ENCODE data around the gene COL25A1.

COL25A1 gene

DNA sequence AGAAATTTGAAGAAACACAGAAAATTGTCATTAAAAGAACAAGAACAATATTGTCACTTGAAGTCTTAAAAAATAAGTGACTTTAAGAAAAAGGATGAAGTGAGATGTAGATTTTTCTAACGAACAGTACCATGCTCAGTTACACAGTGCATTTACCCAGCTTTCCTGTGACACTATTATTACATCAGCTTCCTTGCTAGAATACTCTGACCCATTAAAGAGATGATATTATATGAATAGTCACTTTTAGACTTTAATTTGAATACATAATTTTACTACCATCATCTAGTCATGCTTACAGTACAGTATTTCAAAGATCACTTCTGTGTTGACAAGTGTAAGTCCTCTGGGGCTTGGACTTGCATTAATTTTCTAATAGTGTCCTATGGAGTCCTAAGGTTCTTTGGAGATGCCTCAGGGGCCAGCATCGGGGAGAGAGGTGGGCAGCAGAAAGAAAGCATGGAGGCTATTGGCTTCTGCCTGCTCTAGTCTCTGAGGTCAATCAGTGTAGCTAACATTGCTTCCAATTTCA is 10.7 kb downstream of the COL25A1 start:
- DNase-seq: no peak

DNA sequence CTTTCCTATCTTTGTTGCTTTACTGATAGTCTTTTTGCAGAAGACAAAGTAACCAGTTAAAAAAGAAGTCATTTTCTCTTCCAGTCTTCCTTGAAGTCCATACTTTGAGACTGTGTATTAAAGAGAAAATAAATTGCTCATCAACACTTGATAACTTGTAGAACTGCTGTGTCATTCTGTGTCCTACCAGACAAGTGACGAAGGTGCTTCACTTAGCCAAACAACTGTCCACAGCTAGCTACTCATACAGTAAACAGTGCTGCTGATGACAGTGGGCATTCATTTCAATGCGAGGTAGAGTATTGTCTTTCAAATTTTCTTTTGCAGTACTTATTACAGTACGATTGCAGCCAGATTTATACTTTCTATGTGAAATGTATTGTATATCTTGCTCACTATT is 11.5 kb downstream of the COL25A1 start:
- DNase-seq: no peak

GRCh38 chr4:109278594-109279031 is 23.8 kb downstream of the COL25A1 start:
- no peak for DNase-seq

DNA sequence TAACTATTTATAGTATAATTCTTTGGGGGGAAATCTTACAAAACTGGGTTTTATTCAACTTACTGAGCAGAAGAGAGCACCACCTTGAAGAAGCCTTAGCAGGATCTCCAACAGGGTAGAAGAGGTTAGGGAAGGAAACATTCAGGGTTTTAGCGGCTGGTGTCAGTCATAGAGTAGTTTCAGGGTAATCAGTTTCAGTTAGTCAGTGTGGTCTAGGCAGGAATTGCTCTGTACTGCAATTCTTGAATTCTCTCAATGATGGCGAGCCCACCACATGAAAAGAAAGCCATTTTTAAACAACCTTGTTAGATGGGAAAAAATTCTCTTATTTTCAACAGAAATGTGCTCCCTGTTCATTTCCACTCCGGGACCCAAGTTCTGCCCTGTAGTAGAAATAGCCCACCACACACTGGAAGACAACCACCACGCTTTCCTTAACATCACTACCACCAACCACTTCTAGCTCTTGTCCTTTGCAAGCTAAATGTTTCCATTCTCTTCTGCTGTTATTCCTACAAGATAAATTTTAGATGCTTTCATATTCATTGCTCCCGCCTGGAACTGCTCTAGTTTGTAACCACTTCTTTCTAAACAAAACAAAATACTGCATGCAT is 25.9 kb downstream of the COL25A1 start:
- DNase-seq: no peak

- DNase-seq: no peak
Measured at GRCh38 chr4:109275066-109275745, 27.3 kb downstream of the COL25A1 start.

DNA sequence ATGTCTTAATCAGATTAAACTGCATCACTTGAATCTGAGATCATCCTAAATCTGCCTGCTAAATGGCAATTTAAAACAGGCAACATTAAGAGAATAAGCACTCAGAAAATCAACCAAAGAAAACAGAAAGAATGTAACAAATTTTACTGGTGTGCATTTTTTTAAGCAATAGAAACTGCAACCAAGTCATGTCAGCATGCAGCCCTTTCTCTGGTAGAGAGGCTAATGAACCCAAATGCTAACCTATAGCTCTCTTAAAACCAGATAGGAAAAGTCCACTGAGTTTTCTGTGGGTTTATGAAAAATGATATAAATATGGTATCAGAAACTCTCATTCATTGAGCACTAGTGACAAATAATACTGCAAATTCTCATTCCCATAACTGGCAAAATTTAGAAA is 35.6 kb downstream of the COL25A1 start:
- DNase-seq: no peak

DNA sequence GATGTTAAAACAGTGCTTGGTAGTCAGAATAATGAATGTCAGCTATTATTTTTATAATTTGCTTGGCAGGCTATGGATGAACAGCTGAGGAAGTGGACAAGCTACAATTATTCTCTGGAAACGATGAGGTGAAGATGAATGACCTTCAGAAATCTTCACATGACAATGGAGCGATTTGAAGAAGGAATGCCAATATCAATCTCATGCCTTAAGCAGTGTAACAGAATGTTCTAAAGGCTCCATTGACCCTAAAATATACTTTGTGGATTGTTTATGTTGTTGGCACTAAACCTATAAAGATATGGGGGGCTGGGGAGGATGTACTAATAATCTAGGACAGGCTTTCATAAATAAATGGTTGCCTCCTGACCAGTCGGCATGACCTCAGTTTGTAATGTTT is 36.2 kb downstream of the COL25A1 start:
- DNase-seq: no peak

GRCh38 chr4:109263721-109264120 is 38.7 kb downstream of the COL25A1 start:
- DNase-seq: no peak

DNA sequence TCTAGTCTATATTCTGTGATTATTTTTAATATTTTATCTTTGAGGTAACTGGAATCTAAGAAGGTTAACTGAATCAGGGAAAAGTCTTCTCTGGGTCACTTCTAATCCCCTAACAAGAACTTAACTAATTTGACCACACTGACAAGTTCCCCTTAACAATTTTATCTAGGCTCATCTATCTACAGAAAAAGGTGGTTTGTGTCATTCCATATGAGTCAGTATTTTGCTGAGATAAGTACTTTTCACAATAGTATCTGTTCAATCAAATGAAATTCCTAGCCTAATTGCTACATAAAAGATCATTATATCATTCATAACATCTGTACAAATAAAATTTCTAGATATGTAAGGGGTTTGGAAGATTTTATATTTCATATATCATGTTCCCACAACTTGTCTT is 45.6 kb downstream of the COL25A1 start:
- DNase-seq: no peak

GRCh38 chr4:109254845-109255244 is 47.6 kb downstream of the COL25A1 start:
- DNase-seq: no peak

DNA sequence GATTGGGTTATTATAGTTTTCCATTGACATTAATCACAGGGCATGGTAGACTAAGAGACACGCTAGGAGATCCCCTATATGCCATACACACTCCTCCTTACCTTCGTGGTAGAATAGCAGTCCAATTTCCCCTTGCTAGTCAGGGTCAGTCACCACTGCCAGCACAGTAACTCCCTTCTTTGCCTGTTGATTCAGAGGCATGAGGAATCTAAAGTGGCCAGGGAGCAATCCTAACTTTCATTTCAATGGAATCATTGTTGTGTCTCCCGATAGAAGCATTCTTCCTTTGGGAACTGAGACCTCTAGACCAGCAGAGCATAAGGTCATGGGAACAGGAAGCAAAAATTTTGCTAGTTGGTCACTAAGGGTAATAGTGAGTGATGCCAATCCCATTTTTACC is 51.1 kb downstream of the COL25A1 start:
- no peak for DNase-seq

DNA sequence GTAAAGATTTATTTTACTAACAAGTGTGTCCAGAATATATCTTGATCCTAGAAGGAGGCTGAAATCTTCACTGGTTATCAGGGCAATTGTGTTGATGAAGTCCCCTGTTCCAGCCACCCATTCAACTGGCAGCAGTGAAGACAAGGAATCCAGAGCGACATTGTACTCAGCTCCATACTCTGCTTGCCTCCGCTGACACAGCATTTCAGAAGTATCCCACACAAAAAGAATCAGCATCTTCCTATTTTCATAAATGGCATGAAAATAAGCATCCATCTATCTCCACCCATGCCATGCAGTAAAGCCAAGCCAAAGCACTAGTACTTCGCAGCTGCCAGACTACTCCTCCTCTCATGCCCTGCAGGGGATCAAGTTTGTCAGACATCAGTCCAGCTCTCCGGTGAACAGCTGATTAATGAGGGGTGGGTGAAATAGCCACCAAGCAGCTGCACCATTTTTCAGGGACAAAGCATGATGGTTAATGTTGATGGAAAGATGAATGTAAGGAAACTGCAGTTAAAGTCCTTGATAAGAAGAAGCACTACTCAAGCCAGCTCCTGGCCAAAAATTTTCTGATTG is 54.0 kb downstream of the COL25A1 start:
- no peak for DNase-seq

- no peak for DNase-seq
Measured at GRCh38 chr4:109243871-109244270, 58.6 kb downstream of the COL25A1 start.

GRCh38 chr4:109238746-109239145 is 63.7 kb downstream of the COL25A1 start:
- DNase-seq: no peak

DNA sequence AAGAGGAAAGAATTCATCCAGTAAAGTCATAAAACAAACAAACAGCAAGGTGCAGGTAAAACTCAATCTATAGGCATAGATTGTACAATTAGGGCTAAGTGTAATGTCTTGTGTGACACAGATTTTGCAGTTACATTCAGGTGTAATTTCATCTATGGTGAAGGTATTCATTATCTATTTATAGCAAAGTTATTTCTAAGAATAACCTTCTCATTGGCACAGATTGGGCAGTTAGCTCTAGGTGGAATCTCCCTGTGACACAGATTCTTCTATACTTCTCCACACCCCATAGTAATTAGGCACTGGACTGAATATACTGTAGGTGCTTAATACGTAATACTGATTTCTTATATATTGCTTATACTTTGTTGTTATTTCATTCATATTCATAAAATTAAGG is 66.8 kb downstream of the COL25A1 start:
- no peak for DNase-seq

DNA sequence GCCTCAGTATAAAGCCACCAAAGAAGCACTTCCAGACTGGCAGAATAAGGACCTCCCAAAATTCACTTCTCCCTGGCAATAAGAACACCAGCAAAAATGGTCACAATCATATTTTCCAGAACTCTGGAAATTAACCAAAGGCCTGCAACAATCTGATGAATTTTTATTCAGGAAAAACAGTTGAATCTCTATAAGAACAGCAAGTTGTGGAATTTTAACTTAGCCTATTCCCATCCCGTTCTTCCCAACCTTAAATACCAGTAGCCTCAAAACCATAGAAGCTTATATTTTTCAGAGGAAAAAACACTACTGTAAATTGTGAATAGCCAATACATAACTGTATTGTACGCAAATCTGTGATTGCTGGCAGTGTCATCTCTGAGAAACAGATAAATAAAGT is 67.9 kb downstream of the COL25A1 start:
- DNase-seq: no peak

- no peak for DNase-seq
Measured at GRCh38 chr4:109233570-109233969, 68.9 kb downstream of the COL25A1 start.

GRCh38 chr4:109232681-109233080 is 69.8 kb downstream of the COL25A1 start:
- DNase-seq: no peak

GRCh38 chr4:109231331-109231730 is 71.1 kb downstream of the COL25A1 start:
- DNase-seq: no peak

- DNase-seq: no peak
Measured at GRCh38 chr4:109229028-109229427, 73.4 kb downstream of the COL25A1 start.

- no peak for DNase-seq
Measured at GRCh38 chr4:109218288-109218687, 84.2 kb downstream of the COL25A1 start.

GRCh38 chr4:109216085-109216696 is 86.3 kb downstream of the COL25A1 start:
- DNase-seq: no peak

- no peak for DNase-seq
Measured at GRCh38 chr4:109215506-109215905, 87.0 kb downstream of the COL25A1 start.

Measured in CD4-positive, alpha-beta T cell treated with Interleukin-15 for 1 hour (primary cell).